ENCODE data around the gene LRIT2.

DNA sequence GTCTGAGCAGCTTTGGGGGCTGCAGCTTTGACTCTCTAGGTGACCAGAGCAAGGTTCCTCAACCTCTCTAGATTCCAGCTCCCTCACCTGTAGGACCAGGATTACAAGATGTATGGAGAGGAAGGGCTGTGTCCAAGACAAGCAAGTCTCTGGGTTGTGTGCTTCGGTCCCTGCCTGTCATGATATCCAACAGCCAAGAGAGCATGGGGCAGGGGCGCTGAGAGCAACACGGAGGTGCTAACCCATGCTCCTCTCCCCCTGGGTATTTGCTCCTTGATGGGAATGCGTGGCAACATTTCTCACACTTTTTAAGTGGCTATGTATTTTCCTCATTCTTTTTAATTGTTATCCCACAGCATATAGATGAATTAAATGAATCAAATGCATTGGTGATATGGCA is 20.7 kb downstream of the LRIT2 start:
- TF ChIP-seq CTCF (IDR thresholded peaks at IDR 0.05) (no peak), POLR2A (IDR thresholded peaks at IDR 0.05) (no peak)

Data from uterus (tissue), 2 donors.